ENCODE results near the gene RAPGEF5. TPM values are rescaled to one million over a fixed set of nuclear protein-coding genes. Genes with fewer than 3 reads are reported as not detected.

The RAPGEF5 gene
- total and polyA plus RNA-seq, 2 experiments from 2014 or later = 0.11 to 0.86 TPM

DNA sequence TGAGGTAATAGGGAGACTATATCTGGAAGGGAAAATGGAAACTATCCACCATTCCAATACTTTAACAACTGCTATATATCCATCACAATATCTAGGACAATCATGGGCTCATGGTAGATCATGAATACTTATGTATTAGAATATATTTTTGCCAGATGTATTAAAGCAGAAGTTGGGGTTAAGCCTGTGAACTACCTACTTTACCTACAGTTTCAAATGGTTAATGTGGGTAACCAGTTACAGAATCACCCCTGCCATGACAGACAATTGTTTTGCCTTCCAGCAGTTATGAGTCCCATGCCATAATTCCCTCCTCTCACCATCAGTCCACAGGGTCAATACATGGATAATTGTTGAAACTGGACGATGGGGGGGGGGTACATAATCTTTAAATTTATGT is 29.9 kb upstream of the RAPGEF5 start:
- Histone ChIP-seq H3K4me3 (no peak overlapping the region), H4K20me1 (ENCODE audit: insufficient read depth) (no peaks in the 10 kb centered on the region), H2AFZ (no peak overlapping the region), H3K9me2 (ENCODE audit: insufficient read depth) (no peaks in the 10 kb centered on the region), H3K9me3 (ENCODE audit: low read depth) (no peaks in the 10 kb centered on the region), H3K79me2 (ENCODE audit: insufficient read depth) (no peaks in the 10 kb centered on the region), H3K27ac (no peak overlapping the region), H3K4me1 (ENCODE audit: insufficient read depth) (peaks cover 5% of the 10 kb centered on the region), H3K36me3 (ENCODE audit: low read depth) (no peaks in the 10 kb centered on the region), H3K4me2 (ENCODE audit: unreplicated experiment) (no peak overlapping the region), H3F3A (ENCODE audit: insufficient read depth) (peaks cover 11% of the 10 kb centered on the region; the same call in 1 of the 2 replicates), H3K9ac (no peak overlapping the region), H3K27me3 (replicated peaks; ENCODE audit: insufficient read depth) (no peaks in the 10 kb centered on the region)
- in situ Hi-C loops (cut with MboI) = no loop called here
- DNase-seq = no peak
- TF ChIP-seq EZH2 (IDR thresholded peaks at IDR 0.05; ENCODE audit: insufficient read depth, poor library complexity, severe bottlenecking) = no peak
- no peak for TF ChIP-seq EZH2phosphoT487 (IDR thresholded peaks at IDR 0.05; ENCODE audit: insufficient read depth, low read depth)
- 30 to 33% methylated on average over 1 of the region's 1 CpG for WGBS, 2 experiments (ENCODE audit: low coverage in 1 of 2, low lambda C conversion rate in 2 of 2, missing lambda C conversion rate in 2 of 2)

- no peak overlapping the region for H2AFZ ChIP-seq
- H4K20me1 ChIP-seq (ENCODE audit: insufficient read depth) = no peaks in the 10 kb centered on the region
- H3K9me3 ChIP-seq (ENCODE audit: low read depth) = no peaks in the 10 kb centered on the region
- H3K36me3 ChIP-seq (ENCODE audit: low read depth) = no peaks in the 10 kb centered on the region
- in situ Hi-C loops (cut with MboI) = no loop called here
- no peak overlapping the region for H3K9ac ChIP-seq
- 87 to 92% methylated on average over 2 of the region's 2 CpGs for WGBS, 2 experiments (ENCODE audit: low coverage in 1 of 2, low lambda C conversion rate in 2 of 2, missing lambda C conversion rate in 2 of 2)
- H3K27me3 ChIP-seq (replicated peaks; ENCODE audit: insufficient read depth) = no peaks in the 10 kb centered on the region
- DNase-seq = no peak
- H3F3A ChIP-seq (ENCODE audit: insufficient read depth) = peaks cover 11% of the 10 kb centered on the region; the same call in 1 of the 2 replicates
- no peak overlapping the region for H3K27ac ChIP-seq
- no peaks in the 10 kb centered on the region for H3K9me2 ChIP-seq (ENCODE audit: insufficient read depth)
- no peak overlapping the region for H3K4me3 ChIP-seq
- no peak overlapping the region for H3K4me2 ChIP-seq (ENCODE audit: unreplicated experiment)
- peaks cover 5% of the 10 kb centered on the region for H3K4me1 ChIP-seq (ENCODE audit: insufficient read depth)
- no peak for TF ChIP-seq EZH2 (IDR thresholded peaks at IDR 0.05; ENCODE audit: insufficient read depth, poor library complexity, severe bottlenecking)
- no peak for TF ChIP-seq EZH2phosphoT487 (IDR thresholded peaks at IDR 0.05; ENCODE audit: insufficient read depth, low read depth)
- no peaks in the 10 kb centered on the region for H3K79me2 ChIP-seq (ENCODE audit: insufficient read depth)
Measured at GRCh38 chr7:22386206-22386858, 29.4 kb upstream of the RAPGEF5 start.

- TF ChIP-seq EZH2 (IDR thresholded peaks at IDR 0.05; ENCODE audit: insufficient read depth, poor library complexity, severe bottlenecking) = no peak
- Histone ChIP-seq H2AFZ (no peak overlapping the region), H4K20me1 (ENCODE audit: insufficient read depth) (no peaks in the 10 kb centered on the region), H3K27ac (no peak overlapping the region), H3F3A (ENCODE audit: insufficient read depth) (peaks cover 11% of the 10 kb centered on the region; the same call in 1 of the 2 replicates), H3K36me3 (ENCODE audit: low read depth) (no peaks in the 10 kb centered on the region), H3K4me3 (no peak overlapping the region), H3K4me2 (ENCODE audit: unreplicated experiment) (no peak overlapping the region), H3K9me3 (ENCODE audit: low read depth) (no peaks in the 10 kb centered on the region), H3K4me1 (ENCODE audit: insufficient read depth) (peaks cover 5% of the 10 kb centered on the region), H3K9ac (no peak overlapping the region), H3K79me2 (ENCODE audit: insufficient read depth) (no peaks in the 10 kb centered on the region), H3K27me3 (replicated peaks; ENCODE audit: insufficient read depth) (no peaks in the 10 kb centered on the region), H3K9me2 (ENCODE audit: insufficient read depth) (no peaks in the 10 kb centered on the region)
- no peak for DNase-seq
- WGBS, 2 experiments (ENCODE audit: low coverage in 1 of 2, low lambda C conversion rate in 2 of 2, missing lambda C conversion rate in 2 of 2) = 66 to 70% methylated on average over 4 of the region's 4 CpGs
- in situ Hi-C loops (cut with MboI) = no loop called here
Measured at GRCh38 chr7:22385326-22385725, 28.4 kb upstream of the RAPGEF5 start.

- in situ Hi-C loops (cut with MboI) = no loop called here
- TF ChIP-seq EZH2 (IDR thresholded peaks at IDR 0.05; ENCODE audit: insufficient read depth, poor library complexity, severe bottlenecking) = no peak
- TF ChIP-seq EZH2phosphoT487 (IDR thresholded peaks at IDR 0.05; ENCODE audit: insufficient read depth, low read depth) = no peak
- WGBS, 2 experiments (ENCODE audit: low coverage in 1 of 2, low lambda C conversion rate in 2 of 2, missing lambda C conversion rate in 2 of 2) = 57 to 91% methylated on average over 2 of the region's 2 CpGs
Measured at GRCh38 chr7:22380333-22380732, 23.4 kb upstream of the RAPGEF5 start.

More at GRCh38 chr7:22380333-22380732, 23.4 kb upstream of the RAPGEF5 start:
- H4K20me1 ChIP-seq (ENCODE audit: insufficient read depth) = no peaks in the 10 kb centered on the region
- no peaks in the 10 kb centered on the region for H3K27me3 ChIP-seq (replicated peaks; ENCODE audit: insufficient read depth)
- H3F3A ChIP-seq (ENCODE audit: insufficient read depth) = no peaks in the 10 kb centered on the region
- no peak for DNase-seq
- H3K79me2 ChIP-seq (ENCODE audit: insufficient read depth) = no peaks in the 10 kb centered on the region
- no peak overlapping the region for H3K4me3 ChIP-seq
- H3K4me2 ChIP-seq (ENCODE audit: unreplicated experiment) = no peak overlapping the region
- no peak overlapping the region for H3K27ac ChIP-seq
- H3K9ac ChIP-seq = no peak overlapping the region
- H3K4me1 ChIP-seq (ENCODE audit: insufficient read depth) = no peaks in the 10 kb centered on the region
- H3K36me3 ChIP-seq (ENCODE audit: low read depth) = no peaks in the 10 kb centered on the region
- H3K9me3 ChIP-seq (ENCODE audit: low read depth) = no peaks in the 10 kb centered on the region
- H3K9me2 ChIP-seq (ENCODE audit: insufficient read depth) = no peaks in the 10 kb centered on the region
- no peak overlapping the region for H2AFZ ChIP-seq
